Ramos (cell line): Measurements from ENCODE around the gene PRKAB2.
"Not testable (repeated sequence)": the region's sequence is repeated elsewhere in the genome, so short reads cannot be mapped to it uniquely, and the experiment has no call there.

Source experiments
- in situ Hi-C: fragments of 300-500 bp; cut with MboI; formaldehyde crosslinking; loops from one replicate; pipeline ENCODE4 v1.14.3; 2022; ENCODE audit warnings: low sequenced_read_pairs; ENCODE audit not compliant: unreplicated experiment

Gene PRKAB2

GRCh38 chr1:147111381-147112130, 60.7 kb downstream of the PRKAB2 start:
- in situ Hi-C loops: no loop called here

- in situ Hi-C loops: no loop called here
Measured at GRCh38 chr1:147110872-147111271, 61.4 kb downstream of the PRKAB2 start.

GRCh38 chr1:147110434-147110833, 61.8 kb downstream of the PRKAB2 start:
- in situ Hi-C loops: no loop called here

GRCh38 chr1:147109762-147110161, 62.5 kb downstream of the PRKAB2 start:
- in situ Hi-C loops: no loop called here

- in situ Hi-C loops: no loop called here
Measured at GRCh38 chr1:147109041-147109440, 63.2 kb downstream of the PRKAB2 start.

GRCh38 chr1:147106407-147106881, 65.8 kb downstream of the PRKAB2 start:
- in situ Hi-C loops: not testable (repeated sequence)

- in situ Hi-C loops: no loop called here
Measured at GRCh38 chr1:147105909-147106308, 66.4 kb downstream of the PRKAB2 start.
